Liver (tissue), 9 donors: Measurements from ENCODE around the gene SYT8. TPM values are rescaled to one million over a fixed set of nuclear protein-coding genes. Genes with fewer than 3 reads are reported as not detected.
A peak's percentile ranks its signal among the peaks of the same experiment; 100 is the strongest.

Experiments
- DNase-seq: peaks from one replicate; pipeline ENCODE4 v3.0.0-alpha.2; 2017; ENCODE audit warnings: low spot score
- H3K27ac ChIP-seq, 2 donors: one replicate each; pipeline ENCODE4 v1.7.0; 2013; ENCODE audit warnings: inconsistent platforms in 2 of 2, low read length in 2 of 2, control low read depth in 1 of 2, low read depth in 1 of 2, mild to moderate bottlenecking in 1 of 2
- H3K27me3 ChIP-seq, 4 donors: one replicate each; pipeline versions ENCODE4 v1.6.1 to v1.7.0; 2013; ENCODE audit warnings: low read length in 3 of 4, inconsistent platforms in 1 of 4, mild to moderate bottlenecking in 1 of 4, moderate library complexity in 1 of 4; ENCODE audit not compliant: control insufficient read depth in 4 of 4, insufficient read depth in 4 of 4
- H3K36me3 ChIP-seq, 4 donors: one replicate each; pipeline versions ENCODE4 v1.6.1 to v1.7.0; 2013; ENCODE audit warnings: low read length in 3 of 4, mild to moderate bottlenecking in 3 of 4, low read depth in 1 of 4, moderate library complexity in 1 of 4; ENCODE audit not compliant: control insufficient read depth in 4 of 4, insufficient read depth in 3 of 4
- H3K4me1 ChIP-seq, 4 donors: one replicate each; pipeline versions ENCODE4 v1.6.1 to v1.7.0; 2013; ENCODE audit warnings: low read length in 3 of 4, mild to moderate bottlenecking in 3 of 4, moderate library complexity in 1 of 4; ENCODE audit not compliant: control insufficient read depth in 4 of 4, insufficient read depth in 4 of 4
- H3K4me3 ChIP-seq, 3 donors: one replicate each; pipeline versions ENCODE4 v1.6.1 to v1.7.0; 2013; ENCODE audit warnings: low read length in 3 of 3, control low read depth in 1 of 3, low read depth in 1 of 3, mild to moderate bottlenecking in 1 of 3
- H3K9ac ChIP-seq, 2 donors: one replicate each; pipeline ENCODE4 v1.7.0; 2013; ENCODE audit warnings: low read length in 2 of 2, mild to moderate bottlenecking in 2 of 2, moderate library complexity in 2 of 2, control low read depth in 1 of 2, low read depth in 1 of 2
- H3K9me3 ChIP-seq, 4 donors: one replicate each; pipeline versions ENCODE4 v1.6.1 to v1.7.0; 2013; ENCODE audit warnings: low read length in 3 of 4; ENCODE audit not compliant: control insufficient read depth in 4 of 4
- EGR1 ChIP-seq, 2 donors: IDR thresholded peaks; 2 replicates each; pipeline ENCODE4 v1.6.1; 2016 to 2018; ENCODE audit warnings: antibody characterized with exemption in 2 of 2, low read depth in 2 of 2
- FOXA1 ChIP-seq: IDR thresholded peaks from 2 replicates; pipeline ENCODE4 v1.6.1; 2016; ENCODE audit warnings: antibody characterized with exemption
- FOXA2 ChIP-seq: IDR thresholded peaks from 2 replicates; pipeline ENCODE4 v1.6.1; 2016; ENCODE audit warnings: antibody characterized with exemption
- GABPA ChIP-seq, 2 donors: IDR thresholded peaks in 1 of 2; conservative IDR thresholded peaks in 1 of 2; 2 replicates each; pipeline ENCODE4 v1.6.1; 2016; ENCODE audit warnings: antibody characterized with exemption in 2 of 2, mild to moderate bottlenecking in 1 of 2, moderate library complexity in 1 of 2
- HNF4A ChIP-seq, 2 donors: conservative IDR thresholded peaks; 2 replicates each; pipeline ENCODE4 v1.6.1; 2016; ENCODE audit warnings: antibody characterized with exemption in 2 of 2, mild to moderate bottlenecking in 2 of 2
- HNF4G ChIP-seq: IDR thresholded peaks from 2 replicates; pipeline ENCODE4 v1.6.1; 2016; ENCODE audit warnings: antibody characterized with exemption
- JUND ChIP-seq, 2 donors: IDR thresholded peaks; 2 replicates each; pipeline ENCODE4 v1.6.1; 2016; ENCODE audit warnings: antibody characterized with exemption in 2 of 2
- NR2F2 ChIP-seq: IDR thresholded peaks from 2 replicates; pipeline ENCODE4 v1.6.1; 2016; ENCODE audit warnings: antibody characterized with exemption
- RAD21 ChIP-seq, 2 donors: IDR thresholded peaks; 2 replicates each; pipeline ENCODE4 v1.6.1; 2016; ENCODE audit warnings: antibody characterized with exemption in 2 of 2, mild to moderate bottlenecking in 2 of 2
- RXRA ChIP-seq, 2 donors: IDR thresholded peaks; 2 replicates each; pipeline ENCODE4 v1.6.1; 2017 to 2018; ENCODE audit warnings: antibody characterized with exemption in 2 of 2, mild to moderate bottlenecking in 1 of 2
- SP1 ChIP-seq: IDR thresholded peaks from 2 replicates; pipeline ENCODE4 v1.6.1; 2018; ENCODE audit warnings: antibody characterized with exemption, mild to moderate bottlenecking
- TAF1 ChIP-seq: conservative IDR thresholded peaks from 2 replicates; pipeline ENCODE4 v1.6.1; 2016; ENCODE audit warnings: antibody characterized with exemption, mild to moderate bottlenecking
- YY1 ChIP-seq: IDR thresholded peaks from 2 replicates; pipeline ENCODE4 v1.6.1; 2016; ENCODE audit warnings: antibody characterized with exemption, mild to moderate bottlenecking
- WGBS: extraction: QIAGEN DNeasy Blood & Tissue Kit; methylation state at CpG from one replicate; pipeline ENCODE4 v1.1.7; 2013; 5-methylcytosine and 5-hydroxymethylcytosine counted together
- polyA plus RNA-seq, 2 donors: library from polyadenylated mRNA; stranded (reverse) in 1 of 2; unstranded in 1 of 2; fragments of 200-250 nt in 1 of 2; fragments of >200 nt in 1 of 2; fragmentation: Nextera tagmentation in 1 of 2; extraction: Ambion mirVana in 1 of 2; gene quantifications; one replicate each; pipeline versions ENCODE4 v1.2.1 to v1.2.3, GENCODE V29; 2013 to 2015
- total RNA-seq, 2 donors: library from RNA; depleted of rRNA; stranded (reverse); fragments of >200 nt; gene quantifications; one replicate each; pipeline ENCODE4 v1.2.3, GENCODE V29; 2014
- TF ChIP-seq, protein P1 (sequence below): fragments of 150-350 bp; IDR thresholded peaks from 2 replicates; pipeline ENCODE4 v1.5.1; 2017; ENCODE audit warnings: improper control_type of control experiment, low read depth, low read length; ENCODE audit not compliant: missing input control
- TF ChIP-seq, protein P2 (sequence below): IDR thresholded peaks from 2 replicates; pipeline ENCODE4 v1.6.1; 2016; ENCODE audit warnings: antibody characterized with exemption
- TF ChIP-seq, protein P3 (sequence below): IDR thresholded peaks from 2 replicates; pipeline ENCODE4 v1.6.1; 2016; ENCODE audit warnings: antibody characterized with exemption
- TF ChIP-seq, protein P4 (sequence below): IDR thresholded peaks from 2 replicates; pipeline ENCODE4 v1.6.1; 2016; ENCODE audit warnings: antibody characterized with exemption
- TF ChIP-seq, protein P5 (sequence below): IDR thresholded peaks from 2 replicates; pipeline ENCODE4 v1.6.1; 2016; ENCODE audit warnings: antibody characterized with exemption, mild to moderate bottlenecking
- donor health status: healthy.
- donor health status: healthy.
- donor health status: healthy.
- donor health status: healthy.
- donor health status: healthy.

The SYT8 gene
- total and polyA plus RNA-seq, 4 donors: 0.17 to 0.99 (median 0.35) TPM

DNA sequence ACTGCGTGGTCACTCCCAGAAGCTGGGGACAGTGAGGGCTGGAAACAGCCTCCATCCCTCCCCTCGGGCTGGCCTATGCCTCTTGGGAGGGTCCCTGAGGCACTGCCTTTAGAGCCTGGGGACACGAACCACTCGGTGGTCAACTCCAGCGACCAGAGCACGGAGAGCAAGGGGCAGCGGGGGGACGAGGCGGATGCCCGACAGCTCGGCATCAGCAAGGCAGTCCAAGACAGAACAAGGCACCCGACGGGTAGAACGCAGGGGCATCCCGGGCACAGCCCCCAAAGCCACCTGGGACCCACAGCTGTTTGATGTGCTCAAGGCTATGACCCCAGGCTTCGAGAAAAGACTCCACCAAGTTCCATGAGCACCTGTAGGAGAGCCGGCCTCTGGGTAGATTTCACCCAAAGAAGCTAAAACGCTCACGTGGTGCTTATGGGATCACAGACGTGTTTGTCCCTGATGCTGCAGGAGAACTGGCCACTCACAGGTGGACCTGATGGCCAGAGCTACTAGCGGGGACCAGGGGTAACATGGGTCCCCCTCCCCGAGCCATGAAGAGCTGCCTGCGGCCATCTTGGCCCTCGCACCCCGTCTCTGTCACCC, 17.6 kb downstream of the SYT8 start:
- DNase-seq: no peak
- Histone ChIP-seq H3K36me3 (no peaks in the 10 kb centered on the region), H3K9ac (no peak overlapping the region), H3K27ac (peak overlapping the region; percentile 49 to 65), H3K27me3 (no peaks in the 10 kb centered on the region), H3K4me3 (no peak overlapping the region), H3K9me3 (no peaks in the 10 kb centered on the region), H3K4me1 (peaks cover 0 to 4% (median 1%) of the 10 kb centered on the region in 4 donors)
- 87% methylated on average over 25 of the region's 25 CpGs for WGBS
- TF ChIP-seq FOXA2 (no peak), HNF4A (conservative IDR thresholded peaks at IDR 0.05) (no peak), SP1 (no peak), GABPA (IDR thresholded peaks at IDR 0.05 in 1 of 2, conservative IDR thresholded peaks at IDR 0.05 in 1 of 2) (no peak), EGR1 (IDR thresholded peaks at IDR 0.05; ENCODE audit: low read depth in 2 of 2) (no peak)
- TF ChIP-seq, protein P1, sequence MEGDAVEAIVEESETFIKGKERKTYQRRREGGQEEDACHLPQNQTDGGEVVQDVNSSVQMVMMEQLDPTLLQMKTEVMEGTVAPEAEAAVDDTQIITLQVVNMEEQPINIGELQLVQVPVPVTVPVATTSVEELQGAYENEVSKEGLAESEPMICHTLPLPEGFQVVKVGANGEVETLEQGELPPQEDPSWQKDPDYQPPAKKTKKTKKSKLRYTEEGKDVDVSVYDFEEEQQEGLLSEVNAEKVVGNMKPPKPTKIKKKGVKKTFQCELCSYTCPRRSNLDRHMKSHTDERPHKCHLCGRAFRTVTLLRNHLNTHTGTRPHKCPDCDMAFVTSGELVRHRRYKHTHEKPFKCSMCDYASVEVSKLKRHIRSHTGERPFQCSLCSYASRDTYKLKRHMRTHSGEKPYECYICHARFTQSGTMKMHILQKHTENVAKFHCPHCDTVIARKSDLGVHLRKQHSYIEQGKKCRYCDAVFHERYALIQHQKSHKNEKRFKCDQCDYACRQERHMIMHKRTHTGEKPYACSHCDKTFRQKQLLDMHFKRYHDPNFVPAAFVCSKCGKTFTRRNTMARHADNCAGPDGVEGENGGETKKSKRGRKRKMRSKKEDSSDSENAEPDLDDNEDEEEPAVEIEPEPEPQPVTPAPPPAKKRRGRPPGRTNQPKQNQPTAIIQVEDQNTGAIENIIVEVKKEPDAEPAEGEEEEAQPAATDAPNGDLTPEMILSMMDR: no peak

DNA sequence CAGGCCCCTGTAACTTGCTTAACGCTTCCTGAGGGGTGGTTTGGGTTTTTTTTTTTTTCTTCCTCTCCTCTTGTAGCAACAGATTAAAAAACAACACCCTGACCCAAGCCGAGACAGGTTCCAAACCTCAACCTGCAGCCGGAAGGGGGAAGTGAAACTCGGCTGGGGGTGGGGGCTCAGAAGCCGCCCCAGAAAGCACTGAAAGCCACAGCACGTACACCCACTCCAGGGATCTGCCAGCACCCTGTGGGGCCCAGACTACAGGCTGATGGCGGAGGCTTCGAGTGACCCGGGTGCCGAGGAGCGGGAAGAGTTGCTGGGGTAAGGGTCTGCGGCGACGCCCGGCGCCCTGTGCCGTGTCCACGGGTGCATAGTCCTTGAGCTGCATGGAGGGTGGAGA, 18.1 kb downstream of the SYT8 start, which contains the start of gene LSP1:
TSS of gene LSP1 (plus strand) at position 208 of the 400 bp plus-strand sequence. CDS start at position 269, 61 bp downstream.
- Histone ChIP-seq H3K36me3 (no peaks in the 10 kb centered on the region), H3K4me1 (peaks cover 0 to 4% (median 1%) of the 10 kb centered on the region in 4 donors), H3K27me3 (no peaks in the 10 kb centered on the region), H3K27ac (peak within 1 kb of the TSS; percentile 49 to 65), H3K4me3 (peak within 1 kb of the TSS in 2 of 3 donors; percentile 22 to 34), H3K9ac (peak within 1 kb of the TSS; percentile 19 to 31), H3K9me3 (no peaks in the 10 kb centered on the region)
- WGBS: 71% methylated on average over 18 of the region's 18 CpGs
- DNase-seq: no peak
- TF ChIP-seq, protein P2, sequence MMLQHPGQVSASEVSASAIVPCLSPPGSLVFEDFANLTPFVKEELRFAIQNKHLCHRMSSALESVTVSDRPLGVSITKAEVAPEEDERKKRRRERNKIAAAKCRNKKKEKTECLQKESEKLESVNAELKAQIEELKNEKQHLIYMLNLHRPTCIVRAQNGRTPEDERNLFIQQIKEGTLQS: no peak
- no peak for TF ChIP-seq EGR1 (IDR thresholded peaks at IDR 0.05; ENCODE audit: low read depth in 2 of 2)
- no peak for TF ChIP-seq FOXA2
- TF ChIP-seq, protein P3, sequence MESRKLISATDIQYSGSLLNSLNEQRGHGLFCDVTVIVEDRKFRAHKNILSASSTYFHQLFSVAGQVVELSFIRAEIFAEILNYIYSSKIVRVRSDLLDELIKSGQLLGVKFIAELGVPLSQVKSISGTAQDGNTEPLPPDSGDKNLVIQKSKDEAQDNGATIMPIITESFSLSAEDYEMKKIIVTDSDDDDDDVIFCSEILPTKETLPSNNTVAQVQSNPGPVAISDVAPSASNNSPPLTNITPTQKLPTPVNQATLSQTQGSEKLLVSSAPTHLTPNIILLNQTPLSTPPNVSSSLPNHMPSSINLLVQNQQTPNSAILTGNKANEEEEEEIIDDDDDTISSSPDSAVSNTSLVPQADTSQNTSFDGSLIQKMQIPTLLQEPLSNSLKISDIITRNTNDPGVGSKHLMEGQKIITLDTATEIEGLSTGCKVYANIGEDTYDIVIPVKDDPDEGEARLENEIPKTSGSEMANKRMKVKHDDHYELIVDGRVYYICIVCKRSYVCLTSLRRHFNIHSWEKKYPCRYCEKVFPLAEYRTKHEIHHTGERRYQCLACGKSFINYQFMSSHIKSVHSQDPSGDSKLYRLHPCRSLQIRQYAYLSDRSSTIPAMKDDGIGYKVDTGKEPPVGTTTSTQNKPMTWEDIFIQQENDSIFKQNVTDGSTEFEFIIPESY: no peak
- no peak for TF ChIP-seq FOXA1
- TF ChIP-seq NR2F2: no peak
- no peak for TF ChIP-seq TAF1
- no peak for TF ChIP-seq JUND (IDR thresholded peaks at IDR 0.05)
- TF ChIP-seq, protein P1: no peak
- TF ChIP-seq GABPA (IDR thresholded peaks at IDR 0.05 in 1 of 2, conservative IDR thresholded peaks at IDR 0.05 in 1 of 2): no peak
- TF ChIP-seq SP1: no peak
- no peak for TF ChIP-seq HNF4A (conservative IDR thresholded peaks at IDR 0.05)
- no peak for TF ChIP-seq RAD21 (IDR thresholded peaks at IDR 0.05)
- no peak for TF ChIP-seq RXRA (IDR thresholded peaks at IDR 0.05)
- TF ChIP-seq, protein P4, sequence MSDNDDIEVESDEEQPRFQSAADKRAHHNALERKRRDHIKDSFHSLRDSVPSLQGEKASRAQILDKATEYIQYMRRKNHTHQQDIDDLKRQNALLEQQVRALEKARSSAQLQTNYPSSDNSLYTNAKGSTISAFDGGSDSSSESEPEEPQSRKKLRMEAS: no peak
- TF ChIP-seq HNF4G: no peak
- TF ChIP-seq, protein P5, sequence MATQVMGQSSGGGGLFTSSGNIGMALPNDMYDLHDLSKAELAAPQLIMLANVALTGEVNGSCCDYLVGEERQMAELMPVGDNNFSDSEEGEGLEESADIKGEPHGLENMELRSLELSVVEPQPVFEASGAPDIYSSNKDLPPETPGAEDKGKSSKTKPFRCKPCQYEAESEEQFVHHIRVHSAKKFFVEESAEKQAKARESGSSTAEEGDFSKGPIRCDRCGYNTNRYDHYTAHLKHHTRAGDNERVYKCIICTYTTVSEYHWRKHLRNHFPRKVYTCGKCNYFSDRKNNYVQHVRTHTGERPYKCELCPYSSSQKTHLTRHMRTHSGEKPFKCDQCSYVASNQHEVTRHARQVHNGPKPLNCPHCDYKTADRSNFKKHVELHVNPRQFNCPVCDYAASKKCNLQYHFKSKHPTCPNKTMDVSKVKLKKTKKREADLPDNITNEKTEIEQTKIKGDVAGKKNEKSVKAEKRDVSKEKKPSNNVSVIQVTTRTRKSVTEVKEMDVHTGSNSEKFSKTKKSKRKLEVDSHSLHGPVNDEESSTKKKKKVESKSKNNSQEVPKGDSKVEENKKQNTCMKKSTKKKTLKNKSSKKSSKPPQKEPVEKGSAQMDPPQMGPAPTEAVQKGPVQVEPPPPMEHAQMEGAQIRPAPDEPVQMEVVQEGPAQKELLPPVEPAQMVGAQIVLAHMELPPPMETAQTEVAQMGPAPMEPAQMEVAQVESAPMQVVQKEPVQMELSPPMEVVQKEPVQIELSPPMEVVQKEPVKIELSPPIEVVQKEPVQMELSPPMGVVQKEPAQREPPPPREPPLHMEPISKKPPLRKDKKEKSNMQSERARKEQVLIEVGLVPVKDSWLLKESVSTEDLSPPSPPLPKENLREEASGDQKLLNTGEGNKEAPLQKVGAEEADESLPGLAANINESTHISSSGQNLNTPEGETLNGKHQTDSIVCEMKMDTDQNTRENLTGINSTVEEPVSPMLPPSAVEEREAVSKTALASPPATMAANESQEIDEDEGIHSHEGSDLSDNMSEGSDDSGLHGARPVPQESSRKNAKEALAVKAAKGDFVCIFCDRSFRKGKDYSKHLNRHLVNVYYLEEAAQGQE: no peak
- TF ChIP-seq YY1: no peak
